HepG2 (cell line): ENCODE results near the gene MEGF10.

Experiments used
- ATF3 ChIP-seq: sonication (generic); formaldehyde crosslinking; IDR thresholded peaks from 2 replicates; pipeline ENCODE4 v1.4.0; 2020; ENCODE audit warnings: missing genetic modification reagents
- CTCF ChIP-seq: sonication (generic); formaldehyde crosslinking; IDR thresholded peaks from 2 replicates; pipeline ENCODE4 v1.5.0; 2020; ENCODE audit warnings: mild to moderate bottlenecking, missing genetic modification reagents, moderate library complexity
- FLYWCH1 ChIP-seq: sonication (generic); formaldehyde crosslinking; IDR thresholded peaks from 2 replicates; pipeline ENCODE4 v1.8.1; 2023; ENCODE audit warnings: mild to moderate bottlenecking, missing genetic modification reagents
- HDAC1 ChIP-seq: sonication (generic); formaldehyde crosslinking; IDR thresholded peaks from 2 replicates; pipeline ENCODE4 v1.5.1; 2020; ENCODE audit warnings: mild to moderate bottlenecking, missing genetic modification reagents
- POLR2A ChIP-seq, 2 experiments: IDR thresholded peaks; 2 replicates each; pipeline ENCODE4 v1.6.1; 2011; ENCODE audit warnings: low read depth in 2 of 2, low read length in 2 of 2, mild to moderate bottlenecking in 1 of 2, moderate library complexity in 1 of 2; ENCODE audit not compliant: insufficient read depth in 1 of 2
- POLR2AphosphoS5 ChIP-seq: IDR thresholded peaks from 2 replicates; pipeline ENCODE4 v1.6.1; 2012; ENCODE audit warnings: low read depth, low read length
- SMC3 ChIP-seq: IDR thresholded peaks from 2 replicates; pipeline ENCODE4 v1.6.1; 2011; ENCODE audit warnings: low read length, improper control_type of control experiment
- SUZ12 ChIP-seq: fragments of 150-350 bp; IDR thresholded peaks from 2 replicates; pipeline ENCODE4 v1.6.1; 2014; ENCODE audit warnings: low read depth, low read length
- TCF7L2 ChIP-seq: IDR thresholded peaks from 2 replicates; pipeline ENCODE4 v1.6.1; 2011; ENCODE audit warnings: mild to moderate bottlenecking, low read depth, low read length, moderate library complexity
- ZBTB25 ChIP-seq: IDR thresholded peaks from 2 replicates; pipeline ENCODE4 v1.6.1; 2018; ENCODE audit warnings: missing genetic modification reagents
- ZBTB7A ChIP-seq: sonication (generic); formaldehyde crosslinking; IDR thresholded peaks from 2 replicates; pipeline ENCODE4 v1.8.0; 2022; ENCODE audit warnings: mild to moderate bottlenecking, missing genetic modification reagents
- ZNF800 ChIP-seq: sonication (generic); formaldehyde crosslinking; IDR thresholded peaks from 2 replicates; pipeline ENCODE4 v1.4.0; 2020; ENCODE audit warnings: missing genetic modification reagents
- ZZZ3 ChIP-seq: sonication (generic); formaldehyde crosslinking; IDR thresholded peaks from 2 replicates; pipeline ENCODE4 v1.4.0; 2020; ENCODE audit warnings: missing genetic modification reagents, mild to moderate bottlenecking, borderline replicate concordance

GRCh38 chr5:127353327-127353726 is 62.7 kb downstream of the MEGF10 start:
- TF ChIP-seq ZBTB7A (CRISPR knock-in tag) (no peak), POLR2A (IDR thresholded peaks at IDR 0.05; ENCODE audit: insufficient read depth in 1 of 2, low read depth in 2 of 2, low read length in 2 of 2) (no peak), SMC3 (no peak), FLYWCH1 (CRISPR knock-in tag) (no peak), CTCF (CRISPR knock-in tag) (no peak), POLR2AphosphoS5 (no peak), ATF3 (CRISPR knock-in tag) (no peak), ZBTB25 (CRISPR knock-in tag) (no peak), TCF7L2 (no peak), ZZZ3 (no peak), ZNF800 (no peak), SUZ12 (no peak), HDAC1 (no peak)
